ENCODE measurements around the gene LIPK.

Gene LIPK

GRCh38 chr10:88787463-88787862 lies 81.4 kb downstream of the LIPK start:
- Histone ChIP-seq H3K4me3 (no peak overlapping the region), H3K36me3 (no peaks in the 10 kb centered on the region), H3K9me3 (no peaks in the 10 kb centered on the region), H3K4me1 (no peaks in the 10 kb centered on the region), H3K27ac (no peak overlapping the region), H3K27me3 (no peaks in the 10 kb centered on the region)
- intact Hi-C loops (cut with DNase I; ENCODE audit: low total_unique reads): no loop called here
- TF ChIP-seq, protein P1, sequence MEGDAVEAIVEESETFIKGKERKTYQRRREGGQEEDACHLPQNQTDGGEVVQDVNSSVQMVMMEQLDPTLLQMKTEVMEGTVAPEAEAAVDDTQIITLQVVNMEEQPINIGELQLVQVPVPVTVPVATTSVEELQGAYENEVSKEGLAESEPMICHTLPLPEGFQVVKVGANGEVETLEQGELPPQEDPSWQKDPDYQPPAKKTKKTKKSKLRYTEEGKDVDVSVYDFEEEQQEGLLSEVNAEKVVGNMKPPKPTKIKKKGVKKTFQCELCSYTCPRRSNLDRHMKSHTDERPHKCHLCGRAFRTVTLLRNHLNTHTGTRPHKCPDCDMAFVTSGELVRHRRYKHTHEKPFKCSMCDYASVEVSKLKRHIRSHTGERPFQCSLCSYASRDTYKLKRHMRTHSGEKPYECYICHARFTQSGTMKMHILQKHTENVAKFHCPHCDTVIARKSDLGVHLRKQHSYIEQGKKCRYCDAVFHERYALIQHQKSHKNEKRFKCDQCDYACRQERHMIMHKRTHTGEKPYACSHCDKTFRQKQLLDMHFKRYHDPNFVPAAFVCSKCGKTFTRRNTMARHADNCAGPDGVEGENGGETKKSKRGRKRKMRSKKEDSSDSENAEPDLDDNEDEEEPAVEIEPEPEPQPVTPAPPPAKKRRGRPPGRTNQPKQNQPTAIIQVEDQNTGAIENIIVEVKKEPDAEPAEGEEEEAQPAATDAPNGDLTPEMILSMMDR (IDR thresholded peaks at IDR 0.05): no peak
- DNase-seq: no peak

GRCh38 chr10:88788924-88789323 lies 82.9 kb downstream of the LIPK start:
- TF ChIP-seq, protein P1 (IDR thresholded peaks at IDR 0.05): no peak
- Histone ChIP-seq H3K9me3 (no peaks in the 10 kb centered on the region), H3K4me3 (no peak overlapping the region), H3K4me1 (no peaks in the 10 kb centered on the region), H3K36me3 (no peaks in the 10 kb centered on the region), H3K27me3 (no peaks in the 10 kb centered on the region), H3K27ac (no peak overlapping the region)
- no peak for DNase-seq
- intact Hi-C loops (cut with DNase I; ENCODE audit: low total_unique reads): no loop called here

GRCh38 chr10:88791924-88792323 lies 85.9 kb downstream of the LIPK start:
- Histone ChIP-seq H3K4me1 (no peaks in the 10 kb centered on the region), H3K27ac (no peak overlapping the region), H3K27me3 (no peaks in the 10 kb centered on the region), H3K9me3 (no peaks in the 10 kb centered on the region), H3K36me3 (no peaks in the 10 kb centered on the region), H3K4me3 (no peak overlapping the region)
- intact Hi-C loops (cut with DNase I; ENCODE audit: low total_unique reads): no loop called here
- no peak for DNase-seq
- TF ChIP-seq, protein P1 (IDR thresholded peaks at IDR 0.05): peak; percentile 6 to 11

GRCh38 chr10:88792661-88793060 lies 86.6 kb downstream of the LIPK start:
- H3K36me3 ChIP-seq: no peaks in the 10 kb centered on the region
- intact Hi-C loops (cut with DNase I; ENCODE audit: low total_unique reads): no loop called here
- H3K4me1 ChIP-seq: no peaks in the 10 kb centered on the region
- DNase-seq: peak; percentile 36 to 67
- no peak overlapping the region for H3K27ac ChIP-seq
- no peaks in the 10 kb centered on the region for H3K27me3 ChIP-seq
- no peaks in the 10 kb centered on the region for H3K9me3 ChIP-seq
- H3K4me3 ChIP-seq: no peak overlapping the region
- TF ChIP-seq, protein P1 (IDR thresholded peaks at IDR 0.05): no peak

- no peaks in the 10 kb centered on the region for H3K27me3 ChIP-seq
- H3K9me3 ChIP-seq: no peaks in the 10 kb centered on the region
- H3K4me3 ChIP-seq: no peak overlapping the region
- TF ChIP-seq, protein P1 (IDR thresholded peaks at IDR 0.05): no peak
- intact Hi-C loops (cut with DNase I; ENCODE audit: low total_unique reads): no loop called here
- no peaks in the 10 kb centered on the region for H3K4me1 ChIP-seq
- no peak for DNase-seq
- H3K36me3 ChIP-seq: no peaks in the 10 kb centered on the region
- no peak overlapping the region for H3K27ac ChIP-seq
Measured at GRCh38 chr10:88793712-88794299, 87.8 kb downstream of the LIPK start.

- Histone ChIP-seq H3K9me3 (no peaks in the 10 kb centered on the region), H3K4me3 (no peak overlapping the region), H3K36me3 (no peaks in the 10 kb centered on the region), H3K27me3 (no peaks in the 10 kb centered on the region), H3K27ac (no peak overlapping the region), H3K4me1 (no peaks in the 10 kb centered on the region)
- TF ChIP-seq, protein P1 (IDR thresholded peaks at IDR 0.05): no peak
- intact Hi-C loops (cut with DNase I; ENCODE audit: low total_unique reads): no loop called here
- DNase-seq: no peak
Measured at GRCh38 chr10:88794731-88795130, 88.7 kb downstream of the LIPK start.
